ENCODE measurements around the gene HSD17B10. TPM values are rescaled to one million over a fixed set of nuclear protein-coding genes. Genes with fewer than 3 reads are reported as not detected.

Gene HSD17B10
- total RNA-seq, 1 experiment from 2014 or later = 108 TPM

DNA sequence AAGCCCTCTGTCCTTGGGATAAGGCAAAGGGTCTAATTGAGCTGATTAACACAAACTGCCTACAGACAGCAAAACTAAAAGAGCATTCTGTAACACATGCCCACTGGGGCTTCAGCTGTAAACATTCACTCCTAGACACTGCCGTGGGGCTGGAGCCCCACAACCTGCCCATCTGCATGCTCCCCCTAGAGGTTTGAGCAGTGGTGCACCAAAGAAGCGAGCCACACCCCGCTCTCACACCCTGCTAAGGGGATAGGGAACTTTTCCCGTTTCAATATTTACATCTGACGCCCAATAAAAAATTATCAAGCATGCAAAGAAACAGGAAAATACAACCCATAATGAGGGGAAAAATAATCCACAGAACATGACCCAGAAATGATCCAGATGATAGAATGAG, 46.9 kb upstream of the HSD17B10 start (continued):
- TF ChIP-seq, protein P1, sequence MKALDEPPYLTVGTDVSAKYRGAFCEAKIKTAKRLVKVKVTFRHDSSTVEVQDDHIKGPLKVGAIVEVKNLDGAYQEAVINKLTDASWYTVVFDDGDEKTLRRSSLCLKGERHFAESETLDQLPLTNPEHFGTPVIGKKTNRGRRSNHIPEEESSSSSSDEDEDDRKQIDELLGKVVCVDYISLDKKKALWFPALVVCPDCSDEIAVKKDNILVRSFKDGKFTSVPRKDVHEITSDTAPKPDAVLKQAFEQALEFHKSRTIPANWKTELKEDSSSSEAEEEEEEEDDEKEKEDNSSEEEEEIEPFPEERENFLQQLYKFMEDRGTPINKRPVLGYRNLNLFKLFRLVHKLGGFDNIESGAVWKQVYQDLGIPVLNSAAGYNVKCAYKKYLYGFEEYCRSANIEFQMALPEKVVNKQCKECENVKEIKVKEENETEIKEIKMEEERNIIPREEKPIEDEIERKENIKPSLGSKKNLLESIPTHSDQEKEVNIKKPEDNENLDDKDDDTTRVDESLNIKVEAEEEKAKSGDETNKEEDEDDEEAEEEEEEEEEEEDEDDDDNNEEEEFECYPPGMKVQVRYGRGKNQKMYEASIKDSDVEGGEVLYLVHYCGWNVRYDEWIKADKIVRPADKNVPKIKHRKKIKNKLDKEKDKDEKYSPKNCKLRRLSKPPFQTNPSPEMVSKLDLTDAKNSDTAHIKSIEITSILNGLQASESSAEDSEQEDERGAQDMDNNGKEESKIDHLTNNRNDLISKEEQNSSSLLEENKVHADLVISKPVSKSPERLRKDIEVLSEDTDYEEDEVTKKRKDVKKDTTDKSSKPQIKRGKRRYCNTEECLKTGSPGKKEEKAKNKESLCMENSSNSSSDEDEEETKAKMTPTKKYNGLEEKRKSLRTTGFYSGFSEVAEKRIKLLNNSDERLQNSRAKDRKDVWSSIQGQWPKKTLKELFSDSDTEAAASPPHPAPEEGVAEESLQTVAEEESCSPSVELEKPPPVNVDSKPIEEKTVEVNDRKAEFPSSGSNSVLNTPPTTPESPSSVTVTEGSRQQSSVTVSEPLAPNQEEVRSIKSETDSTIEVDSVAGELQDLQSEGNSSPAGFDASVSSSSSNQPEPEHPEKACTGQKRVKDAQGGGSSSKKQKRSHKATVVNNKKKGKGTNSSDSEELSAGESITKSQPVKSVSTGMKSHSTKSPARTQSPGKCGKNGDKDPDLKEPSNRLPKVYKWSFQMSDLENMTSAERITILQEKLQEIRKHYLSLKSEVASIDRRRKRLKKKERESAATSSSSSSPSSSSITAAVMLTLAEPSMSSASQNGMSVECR (CRISPR knock-in tag; IDR thresholded peaks at IDR 0.05; ENCODE audit: borderline replicate concordance) = no peak
- no peak for TF ChIP-seq EMX1 (CRISPR knock-in tag; IDR thresholded peaks at IDR 0.05)
- TF ChIP-seq IRF1 (CRISPR knock-in tag; IDR thresholded peaks at IDR 0.05) = no peak
- no peak for TF ChIP-seq ZNF232 (CRISPR knock-in tag; IDR thresholded peaks at IDR 0.05)
- TF ChIP-seq FOXJ3 (CRISPR knock-in tag; IDR thresholded peaks at IDR 0.05; ENCODE audit: borderline replicate concordance) = no peak
- TF ChIP-seq ERG (CRISPR knock-in tag; IDR thresholded peaks at IDR 0.05) = no peak
- TF ChIP-seq, protein P2, sequence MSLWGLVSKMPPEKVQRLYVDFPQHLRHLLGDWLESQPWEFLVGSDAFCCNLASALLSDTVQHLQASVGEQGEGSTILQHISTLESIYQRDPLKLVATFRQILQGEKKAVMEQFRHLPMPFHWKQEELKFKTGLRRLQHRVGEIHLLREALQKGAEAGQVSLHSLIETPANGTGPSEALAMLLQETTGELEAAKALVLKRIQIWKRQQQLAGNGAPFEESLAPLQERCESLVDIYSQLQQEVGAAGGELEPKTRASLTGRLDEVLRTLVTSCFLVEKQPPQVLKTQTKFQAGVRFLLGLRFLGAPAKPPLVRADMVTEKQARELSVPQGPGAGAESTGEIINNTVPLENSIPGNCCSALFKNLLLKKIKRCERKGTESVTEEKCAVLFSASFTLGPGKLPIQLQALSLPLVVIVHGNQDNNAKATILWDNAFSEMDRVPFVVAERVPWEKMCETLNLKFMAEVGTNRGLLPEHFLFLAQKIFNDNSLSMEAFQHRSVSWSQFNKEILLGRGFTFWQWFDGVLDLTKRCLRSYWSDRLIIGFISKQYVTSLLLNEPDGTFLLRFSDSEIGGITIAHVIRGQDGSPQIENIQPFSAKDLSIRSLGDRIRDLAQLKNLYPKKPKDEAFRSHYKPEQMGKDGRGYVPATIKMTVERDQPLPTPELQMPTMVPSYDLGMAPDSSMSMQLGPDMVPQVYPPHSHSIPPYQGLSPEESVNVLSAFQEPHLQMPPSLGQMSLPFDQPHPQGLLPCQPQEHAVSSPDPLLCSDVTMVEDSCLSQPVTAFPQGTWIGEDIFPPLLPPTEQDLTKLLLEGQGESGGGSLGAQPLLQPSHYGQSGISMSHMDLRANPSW (CRISPR knock-in tag; conservative IDR thresholded peaks at IDR 0.05; ENCODE audit: low read depth) = no peak
- no peak for TF ChIP-seq TCF7 (CRISPR knock-in tag; IDR thresholded peaks at IDR 0.05; ENCODE audit: low read depth)
- no peak for TF ChIP-seq MLX (CRISPR knock-in tag; IDR thresholded peaks at IDR 0.05)

GRCh38 chrX:53479301-53479700, 45.1 kb upstream of the HSD17B10 start:
- DNase-seq (ENCODE audit: low spot score) (no peak), ATAC-seq (peak; percentile 86)
- Mint-ChIP-seq H3K36me3 (no peaks in the 10 kb centered on the region), H3K27ac (no peak overlapping the region), H3K4me3 (no peak overlapping the region), H3K9me3 (peaks cover 7% of the 10 kb centered on the region; the same call in 1 of the 2 replicates), H3K27me3 (ENCODE audit: low read depth) (no peaks in the 10 kb centered on the region), H3K4me1 (peaks cover 5% of the 10 kb centered on the region; the same call in 1 of the 2 replicates)
- ChIA-PET POLR2A (interaction anchor here (0.5 kb wide), 1 partner anchor 160 kb away, joined by 3 read pairs; no protein-coding TSS in a partner anchor), CTCF (interaction anchor here (0.6 to 4.1 kb wide), 5 partner anchors 11 to 195 kb away, joined by 3 to 42 read pairs (median 5); no protein-coding TSS in a partner anchor)
- TF ChIP-seq IRF2 (CRISPR knock-in tag; IDR thresholded peaks at IDR 0.05; ENCODE audit: borderline replicate concordance, low read depth) = no peak
- TF ChIP-seq, protein P3, sequence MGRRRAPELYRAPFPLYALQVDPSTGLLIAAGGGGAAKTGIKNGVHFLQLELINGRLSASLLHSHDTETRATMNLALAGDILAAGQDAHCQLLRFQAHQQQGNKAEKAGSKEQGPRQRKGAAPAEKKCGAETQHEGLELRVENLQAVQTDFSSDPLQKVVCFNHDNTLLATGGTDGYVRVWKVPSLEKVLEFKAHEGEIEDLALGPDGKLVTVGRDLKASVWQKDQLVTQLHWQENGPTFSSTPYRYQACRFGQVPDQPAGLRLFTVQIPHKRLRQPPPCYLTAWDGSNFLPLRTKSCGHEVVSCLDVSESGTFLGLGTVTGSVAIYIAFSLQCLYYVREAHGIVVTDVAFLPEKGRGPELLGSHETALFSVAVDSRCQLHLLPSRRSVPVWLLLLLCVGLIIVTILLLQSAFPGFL (CRISPR knock-in tag; IDR thresholded peaks at IDR 0.05; ENCODE audit: borderline replicate concordance) = no peak
- TF ChIP-seq, protein P4, sequence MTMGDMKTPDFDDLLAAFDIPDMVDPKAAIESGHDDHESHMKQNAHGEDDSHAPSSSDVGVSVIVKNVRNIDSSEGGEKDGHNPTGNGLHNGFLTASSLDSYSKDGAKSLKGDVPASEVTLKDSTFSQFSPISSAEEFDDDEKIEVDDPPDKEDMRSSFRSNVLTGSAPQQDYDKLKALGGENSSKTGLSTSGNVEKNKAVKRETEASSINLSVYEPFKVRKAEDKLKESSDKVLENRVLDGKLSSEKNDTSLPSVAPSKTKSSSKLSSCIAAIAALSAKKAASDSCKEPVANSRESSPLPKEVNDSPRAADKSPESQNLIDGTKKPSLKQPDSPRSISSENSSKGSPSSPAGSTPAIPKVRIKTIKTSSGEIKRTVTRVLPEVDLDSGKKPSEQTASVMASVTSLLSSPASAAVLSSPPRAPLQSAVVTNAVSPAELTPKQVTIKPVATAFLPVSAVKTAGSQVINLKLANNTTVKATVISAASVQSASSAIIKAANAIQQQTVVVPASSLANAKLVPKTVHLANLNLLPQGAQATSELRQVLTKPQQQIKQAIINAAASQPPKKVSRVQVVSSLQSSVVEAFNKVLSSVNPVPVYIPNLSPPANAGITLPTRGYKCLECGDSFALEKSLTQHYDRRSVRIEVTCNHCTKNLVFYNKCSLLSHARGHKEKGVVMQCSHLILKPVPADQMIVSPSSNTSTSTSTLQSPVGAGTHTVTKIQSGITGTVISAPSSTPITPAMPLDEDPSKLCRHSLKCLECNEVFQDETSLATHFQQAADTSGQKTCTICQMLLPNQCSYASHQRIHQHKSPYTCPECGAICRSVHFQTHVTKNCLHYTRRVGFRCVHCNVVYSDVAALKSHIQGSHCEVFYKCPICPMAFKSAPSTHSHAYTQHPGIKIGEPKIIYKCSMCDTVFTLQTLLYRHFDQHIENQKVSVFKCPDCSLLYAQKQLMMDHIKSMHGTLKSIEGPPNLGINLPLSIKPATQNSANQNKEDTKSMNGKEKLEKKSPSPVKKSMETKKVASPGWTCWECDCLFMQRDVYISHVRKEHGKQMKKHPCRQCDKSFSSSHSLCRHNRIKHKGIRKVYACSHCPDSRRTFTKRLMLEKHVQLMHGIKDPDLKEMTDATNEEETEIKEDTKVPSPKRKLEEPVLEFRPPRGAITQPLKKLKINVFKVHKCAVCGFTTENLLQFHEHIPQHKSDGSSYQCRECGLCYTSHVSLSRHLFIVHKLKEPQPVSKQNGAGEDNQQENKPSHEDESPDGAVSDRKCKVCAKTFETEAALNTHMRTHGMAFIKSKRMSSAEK (CRISPR knock-in tag; IDR thresholded peaks at IDR 0.05; ENCODE audit: borderline replicate concordance) = no peak
- TF ChIP-seq, protein P5, sequence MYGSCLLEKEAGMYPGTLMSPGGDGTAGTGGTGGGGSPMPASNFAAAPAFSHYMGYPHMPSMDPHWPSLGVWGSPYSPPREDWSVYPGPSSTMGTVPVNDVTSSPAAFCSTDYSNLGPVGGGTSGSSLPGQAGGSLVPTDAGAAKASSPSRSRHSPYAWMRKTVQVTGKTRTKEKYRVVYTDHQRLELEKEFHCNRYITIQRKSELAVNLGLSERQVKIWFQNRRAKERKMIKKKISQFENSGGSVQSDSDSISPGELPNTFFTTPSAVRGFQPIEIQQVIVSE (CRISPR knock-in tag; IDR thresholded peaks at IDR 0.05; ENCODE audit: borderline replicate concordance) = no peak
